ENCODE results near the gene RICTOR.
A peak's percentile ranks its signal among the peaks of the same experiment; 100 is the strongest.

RICTOR gene

DNA sequence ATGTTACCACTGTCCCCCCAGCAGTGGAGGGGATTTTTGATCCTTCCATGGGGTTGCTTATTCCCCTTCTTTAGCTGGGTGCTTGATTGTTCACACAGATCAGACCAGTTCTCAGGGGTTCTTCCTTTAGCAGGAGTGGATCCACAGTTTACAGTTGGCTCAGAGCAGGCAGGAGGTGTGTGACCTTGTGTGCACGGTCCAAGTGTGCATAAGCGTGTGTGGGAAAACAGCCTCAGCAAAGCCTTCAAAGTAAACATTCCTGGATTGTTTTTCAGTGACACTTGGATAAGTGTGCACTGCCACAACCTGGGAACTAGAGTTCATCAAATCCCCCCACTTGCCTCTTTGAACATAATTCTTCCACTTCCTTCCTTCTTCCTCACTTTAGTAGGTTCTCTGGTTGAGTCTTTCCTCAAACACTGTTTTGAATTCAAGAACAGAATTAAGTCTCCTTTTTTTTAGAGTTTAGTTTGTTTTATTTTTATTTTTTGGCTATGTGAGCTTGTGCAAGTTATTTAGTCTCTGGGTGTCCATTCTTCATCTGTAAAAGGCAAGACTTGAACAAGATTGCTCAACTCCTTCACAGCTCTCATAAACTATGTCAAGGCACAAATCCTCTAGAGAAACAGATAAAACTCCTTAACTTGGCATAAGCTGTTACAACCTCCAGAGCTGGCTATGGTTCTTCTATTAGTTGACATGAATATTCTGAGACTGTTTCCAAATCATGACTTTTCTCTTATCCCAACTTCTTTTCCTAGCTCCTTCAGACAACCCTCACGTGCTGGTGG lies 150.3 kb downstream of the RICTOR start:
- no peak overlapping the region for H3K4me3 ChIP-seq (ENCODE audit: low read length)
- DNase-seq (ENCODE audit: low read depth, low spot score) = no peak

DNA sequence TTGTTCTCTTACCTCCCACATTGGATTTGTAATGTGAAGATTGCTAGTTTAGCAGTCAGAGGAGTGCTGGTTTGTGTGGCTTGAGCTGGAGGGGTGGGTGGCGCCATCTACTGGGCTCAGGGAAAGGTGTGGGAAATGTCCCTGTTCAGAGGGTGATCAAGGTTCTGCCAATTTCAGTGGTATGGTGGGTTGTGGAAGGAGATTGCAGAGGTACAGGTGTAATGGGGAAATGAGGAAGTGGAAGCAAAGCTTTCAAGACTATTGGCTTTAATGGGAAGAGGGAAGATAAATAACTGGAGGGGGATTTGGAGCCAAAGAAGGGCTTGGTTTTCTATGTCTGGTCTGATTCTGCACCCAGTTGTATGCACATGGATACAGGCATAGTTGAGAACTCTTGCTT lies 152.0 kb downstream of the RICTOR start:
- no peak overlapping the region for H3K4me3 ChIP-seq (ENCODE audit: low read length)
- DNase-seq (ENCODE audit: low read depth, low spot score) = peak; percentile 30

- no peak for DNase-seq (ENCODE audit: low read depth, low spot score)
These were observed 153.0 kb downstream of the RICTOR start for GRCh38 chr5:38921174-38921573.

DNA sequence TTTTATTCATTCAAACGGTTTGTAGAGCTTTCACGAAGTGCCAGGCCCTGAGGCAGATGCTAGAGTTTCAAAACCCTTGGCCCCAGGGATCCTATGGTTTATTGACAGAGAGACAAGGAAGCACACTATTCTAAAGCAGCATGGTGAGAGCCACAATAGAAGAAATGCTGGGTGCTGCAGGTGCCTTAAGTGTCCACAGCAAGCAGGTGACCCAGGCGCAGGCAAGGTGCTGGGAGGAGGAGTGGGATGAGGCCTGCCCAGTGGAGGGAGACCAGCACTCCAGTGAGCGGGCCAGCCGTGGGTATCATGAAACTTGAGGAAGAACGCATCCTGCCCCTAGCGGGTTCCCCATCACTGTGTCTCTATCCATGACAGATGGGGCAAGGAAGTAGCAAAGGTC lies 157.4 kb downstream of the RICTOR start:
- H3K4me3 ChIP-seq (ENCODE audit: low read length) = no peak overlapping the region
- no peak for DNase-seq (ENCODE audit: low read depth, low spot score)

More at GRCh38 chr5:38921174-38921573, 153.0 kb downstream of the RICTOR start:
- H3K4me3 ChIP-seq (ENCODE audit: low read length) = no peak overlapping the region

- H3K4me3 ChIP-seq (ENCODE audit: low read length) = no peak overlapping the region
- DNase-seq (ENCODE audit: low read depth, low spot score) = no peak
These were observed 160.5 kb downstream of the RICTOR start for GRCh38 chr5:38913714-38914113.

DNA sequence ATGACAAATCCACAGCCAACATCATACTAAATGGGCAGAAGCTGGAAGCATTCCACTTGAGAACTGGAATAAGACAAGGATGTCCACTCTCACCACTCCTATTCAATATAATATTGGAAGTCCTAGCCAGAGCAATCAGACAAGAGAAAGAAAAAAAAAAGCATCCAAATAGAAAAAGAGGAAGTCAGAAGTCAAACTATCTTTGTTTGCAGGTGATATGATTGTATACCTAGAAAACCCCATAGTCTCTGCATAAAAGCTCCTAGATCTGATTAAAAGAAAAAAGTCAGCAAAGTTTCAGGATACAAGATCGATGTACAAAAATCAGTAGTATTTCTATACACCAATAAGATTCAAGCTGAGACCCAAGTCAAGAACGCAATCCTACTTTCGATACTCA lies 162.3 kb downstream of the RICTOR start:
- DNase-seq (ENCODE audit: low read depth, low spot score) = no peak
- no peak overlapping the region for H3K4me3 ChIP-seq (ENCODE audit: low read length)

DNA sequence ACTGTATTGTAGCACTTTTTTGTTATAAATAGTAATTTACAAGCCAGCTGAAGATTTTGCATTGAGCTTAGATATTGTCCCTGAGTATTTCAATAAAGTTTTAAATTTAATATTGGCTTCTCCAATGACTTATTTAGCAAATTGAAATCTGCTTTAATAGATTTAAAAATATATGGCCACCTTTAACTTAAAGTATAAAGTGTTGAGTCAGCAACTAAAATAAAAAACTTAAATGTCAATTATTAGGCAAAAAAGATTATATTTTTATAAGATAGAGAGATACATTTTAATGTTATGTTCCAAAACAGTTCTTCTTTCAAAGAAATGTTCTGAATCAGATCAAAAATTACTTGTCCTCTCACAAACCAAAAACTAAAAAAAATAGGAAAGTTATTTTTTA lies 167.7 kb downstream of the RICTOR start:
- DNase-seq (ENCODE audit: low read depth, low spot score) = no peak

GRCh38 chr5:38905516-38905915 lies 168.7 kb downstream of the RICTOR start:
- H3K4me3 ChIP-seq (ENCODE audit: low read length) = no peak overlapping the region
- DNase-seq (ENCODE audit: low read depth, low spot score) = no peak

More for the DNA sequence above, 167.7 kb downstream of the RICTOR start:
- H3K4me3 ChIP-seq (ENCODE audit: low read length) = no peak overlapping the region

GRCh38 chr5:38899936-38900335 lies 174.3 kb downstream of the RICTOR start:
- no peak for DNase-seq (ENCODE audit: low read depth, low spot score)

GRCh38 chr5:38896760-38897159 lies 177.4 kb downstream of the RICTOR start:
- no peak overlapping the region for H3K4me3 ChIP-seq (ENCODE audit: low read length)
- DNase-seq (ENCODE audit: low read depth, low spot score) = no peak

More at GRCh38 chr5:38899936-38900335, 174.3 kb downstream of the RICTOR start:
- H3K4me3 ChIP-seq (ENCODE audit: low read length) = no peak overlapping the region

DNA sequence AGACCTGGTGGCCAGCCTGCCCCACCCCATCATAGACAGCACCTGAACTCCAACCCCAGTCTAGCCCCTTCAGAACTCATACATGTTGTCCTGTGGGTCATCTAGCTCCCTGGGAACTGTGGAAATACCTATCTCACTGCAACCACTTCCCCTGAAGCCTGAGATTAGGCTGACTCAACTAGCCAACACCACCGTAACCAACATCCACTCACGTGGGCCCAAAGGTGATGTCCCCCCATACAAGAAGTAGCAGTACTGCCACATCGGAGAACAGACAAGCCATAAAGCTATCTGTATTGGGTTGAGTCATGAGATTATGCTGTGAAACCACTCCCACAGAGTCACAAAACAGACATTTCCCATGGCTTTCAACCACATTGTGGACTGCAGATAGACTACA lies 181.8 kb downstream of the RICTOR start:
- H3K4me3 ChIP-seq (ENCODE audit: low read length) = no peak overlapping the region

DNA sequence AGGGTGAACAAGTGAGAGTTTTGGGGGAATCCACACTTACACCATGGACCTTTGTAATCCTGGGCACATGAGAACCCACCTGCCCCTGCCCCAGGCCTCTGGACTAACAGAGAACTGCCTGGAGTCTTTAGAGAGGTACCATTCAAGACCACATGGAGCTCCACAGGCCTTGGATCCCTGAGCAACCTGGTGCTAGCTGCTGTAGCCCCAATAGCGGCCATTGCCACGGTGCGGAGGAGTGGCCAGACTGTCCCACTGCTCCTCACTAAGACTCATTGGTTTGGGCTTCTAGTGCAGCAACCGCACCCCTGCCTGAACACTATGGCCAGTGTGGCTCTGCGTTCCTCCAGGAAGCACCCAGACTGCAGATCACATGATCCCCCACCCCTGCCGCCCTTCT lies 182.6 kb downstream of the RICTOR start:
- H3K4me3 ChIP-seq (ENCODE audit: low read length) = no peak overlapping the region
- DNase-seq (ENCODE audit: low read depth, low spot score) = no peak

More for the DNA sequence above, 181.8 kb downstream of the RICTOR start:
- no peak for DNase-seq (ENCODE audit: low read depth, low spot score)

- no peak overlapping the region for H3K4me3 ChIP-seq (ENCODE audit: low read length)
- no peak for DNase-seq (ENCODE audit: low read depth, low spot score)
These were observed 184.8 kb downstream of the RICTOR start for GRCh38 chr5:38889424-38889823.

GRCh38 chr5:38888041-38888440 lies 186.2 kb downstream of the RICTOR start:
- no peak for DNase-seq (ENCODE audit: low read depth, low spot score)
- H3K4me3 ChIP-seq (ENCODE audit: low read length) = no peak overlapping the region
